GM12891 (cell line): ENCODE data around the gene CHML.
A peak's percentile ranks its signal among the peaks of the same experiment; 100 is the strongest.

Source experiments
- DNase-seq: peaks from one replicate; pipeline ENCODE4 v3.0.0; 2011; ENCODE audit warnings: low spot score; ENCODE audit not compliant: insufficient read length
- FAIRE-seq: peaks from 2 replicates; lab custom pipeline; 2011; peaks lifted over from hg19 to GRCh38; lab: Jason Lieb, UNC
- PAX5 ChIP-seq: IDR thresholded peaks from 2 replicates; pipeline ENCODE4 v1.6.1; 2011; ENCODE audit warnings: low read length, moderate library complexity, mild to moderate bottlenecking; ENCODE audit not compliant: insufficient read depth, severe bottlenecking
- POLR2A ChIP-seq: IDR thresholded peaks from 2 replicates; pipeline ENCODE4 v1.6.1; 2011; ENCODE audit warnings: low read depth, low read length, control low read depth
- POLR2AphosphoS5 ChIP-seq: IDR thresholded peaks from 2 replicates; pipeline ENCODE4 v1.6.1; 2011; ENCODE audit warnings: low read depth, low read length, control low read depth
- POU2F2 ChIP-seq: IDR thresholded peaks from 2 replicates; pipeline ENCODE4 v1.6.1; 2011; ENCODE audit warnings: low read depth, mild to moderate bottlenecking, control low read depth, low read length, moderate library complexity
- SPI1 ChIP-seq: IDR thresholded peaks from 2 replicates; pipeline ENCODE4 v1.6.1; 2011; ENCODE audit warnings: low read depth, low read length, control low read depth
- TAF1 ChIP-seq: IDR thresholded peaks from 2 replicates; pipeline ENCODE4 v1.6.1; 2011; ENCODE audit warnings: low read depth, low read length, control low read depth

Gene CHML

DNA sequence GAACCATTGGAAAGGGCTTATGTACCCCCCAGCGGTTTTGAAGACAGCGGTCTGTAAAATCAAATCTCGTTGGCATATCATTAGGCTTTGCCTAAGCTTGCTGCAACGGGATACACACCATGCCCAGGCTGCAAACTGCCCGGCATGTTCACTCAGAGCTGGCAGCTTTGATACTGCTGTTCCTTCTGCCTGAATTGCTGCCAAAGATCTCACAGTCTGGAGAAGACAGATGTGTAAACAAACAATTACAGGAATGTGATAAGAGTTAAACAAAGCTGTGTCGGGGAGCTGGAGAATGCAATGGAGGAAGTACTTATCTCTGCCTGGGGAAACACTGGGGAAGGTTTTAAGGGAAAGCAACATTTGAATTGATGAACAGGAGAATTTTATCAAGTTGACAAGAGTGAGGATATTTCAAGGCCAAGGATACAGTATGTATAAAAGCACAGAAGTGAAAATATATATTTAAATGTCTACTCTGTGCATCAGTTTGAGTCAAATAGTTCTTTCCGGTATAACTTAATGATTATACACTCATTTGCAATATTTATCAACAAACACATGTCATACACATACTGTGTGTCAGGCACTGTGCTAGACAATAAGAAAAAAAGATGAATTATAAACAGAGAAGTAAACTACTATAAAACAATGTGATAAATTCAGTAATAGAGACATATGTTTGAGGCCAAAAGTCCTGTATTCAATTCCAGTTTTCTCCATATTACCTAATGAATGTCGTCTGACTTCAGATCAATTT, 29.9 kb downstream of the CHML start:
- DNase-seq = no peak
- FAIRE-seq = no peak
- TF ChIP-seq POLR2A = no peak
- no peak for TF ChIP-seq TAF1
- TF ChIP-seq POU2F2 = no peak

DNA sequence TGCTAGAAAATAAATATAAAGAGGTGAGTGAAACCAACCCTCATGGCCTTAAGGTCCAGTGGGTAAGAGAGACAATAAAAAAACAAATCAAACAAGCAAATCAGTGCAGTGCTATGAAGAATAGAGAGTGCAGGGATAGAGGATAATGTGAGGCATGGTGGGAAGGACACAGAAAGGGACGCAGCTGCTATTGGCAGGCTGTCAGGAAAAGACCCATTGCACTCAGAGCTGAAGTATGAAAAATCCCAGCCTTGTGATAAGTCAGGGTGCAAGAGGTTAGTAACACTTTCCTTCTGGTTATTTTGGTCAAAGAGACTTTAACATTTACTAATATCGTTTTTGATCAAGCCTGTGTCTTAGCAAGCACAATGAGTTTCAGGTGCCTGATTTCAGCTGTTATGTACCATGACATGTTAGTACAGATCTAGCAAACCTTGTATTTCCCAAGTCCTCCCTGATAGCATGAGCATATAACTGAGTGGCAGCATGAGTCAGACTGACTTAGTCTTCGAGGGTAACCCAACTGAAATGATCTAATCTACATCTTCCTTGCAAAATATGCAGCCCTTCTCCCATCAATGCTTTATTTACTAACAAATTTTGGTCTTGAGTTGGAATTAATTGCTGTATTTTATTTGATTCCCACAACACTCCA, 31.7 kb downstream of the CHML start:
- no peak for FAIRE-seq
- no peak for DNase-seq
- TF ChIP-seq TAF1 (no peak), SPI1 (no peak), POLR2AphosphoS5 (no peak), POLR2A (no peak), POU2F2 (no peak), PAX5 (no peak)

DNA sequence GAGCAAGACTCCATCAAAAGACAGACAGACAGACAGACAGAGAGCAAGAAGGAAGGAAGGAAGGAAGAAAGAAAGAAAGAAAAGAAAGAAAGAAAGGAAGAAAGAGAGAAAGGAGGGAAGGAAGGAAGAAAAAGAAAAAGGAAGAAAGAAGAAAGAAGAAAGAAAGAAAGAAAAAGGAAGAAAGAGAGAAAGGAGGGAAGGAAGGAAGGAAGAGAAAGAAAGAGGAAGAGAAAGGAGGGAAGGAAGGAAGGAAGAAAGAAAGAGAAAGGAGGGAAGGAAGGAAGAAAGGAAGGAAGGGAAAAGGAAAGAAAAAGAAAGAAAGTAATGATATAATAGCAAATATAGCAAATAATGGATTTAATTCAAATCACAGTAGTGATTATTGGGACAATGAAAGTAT, 32.7 kb downstream of the CHML start:
- FAIRE-seq (no peak), DNase-seq (no peak)
- TF ChIP-seq POLR2A (no peak), POU2F2 (no peak), SPI1 (no peak), POLR2AphosphoS5 (no peak), PAX5 (no peak), TAF1 (no peak)

DNA sequence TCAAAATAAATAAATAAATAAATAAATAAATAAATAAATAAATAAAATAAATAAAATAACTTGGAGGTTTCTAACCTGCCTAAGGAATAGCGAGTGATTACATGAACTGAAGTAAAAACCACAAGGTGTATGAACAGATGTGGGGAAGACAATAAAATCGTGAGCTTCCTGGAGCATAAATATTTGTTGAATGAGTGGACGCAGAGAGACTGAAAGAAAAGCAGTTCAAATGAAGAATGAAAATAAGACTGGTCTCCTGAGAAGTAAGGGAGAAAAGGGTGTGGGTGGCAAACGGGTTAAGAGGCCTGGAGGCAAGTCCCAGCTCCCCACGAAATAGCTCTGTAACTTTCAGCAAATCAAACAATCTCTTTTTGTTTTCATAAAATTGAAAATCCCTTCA, 33.6 kb downstream of the CHML start:
- TF ChIP-seq POU2F2 (no peak), POLR2A (no peak)
- DNase-seq (no peak), FAIRE-seq (no peak)

DNA sequence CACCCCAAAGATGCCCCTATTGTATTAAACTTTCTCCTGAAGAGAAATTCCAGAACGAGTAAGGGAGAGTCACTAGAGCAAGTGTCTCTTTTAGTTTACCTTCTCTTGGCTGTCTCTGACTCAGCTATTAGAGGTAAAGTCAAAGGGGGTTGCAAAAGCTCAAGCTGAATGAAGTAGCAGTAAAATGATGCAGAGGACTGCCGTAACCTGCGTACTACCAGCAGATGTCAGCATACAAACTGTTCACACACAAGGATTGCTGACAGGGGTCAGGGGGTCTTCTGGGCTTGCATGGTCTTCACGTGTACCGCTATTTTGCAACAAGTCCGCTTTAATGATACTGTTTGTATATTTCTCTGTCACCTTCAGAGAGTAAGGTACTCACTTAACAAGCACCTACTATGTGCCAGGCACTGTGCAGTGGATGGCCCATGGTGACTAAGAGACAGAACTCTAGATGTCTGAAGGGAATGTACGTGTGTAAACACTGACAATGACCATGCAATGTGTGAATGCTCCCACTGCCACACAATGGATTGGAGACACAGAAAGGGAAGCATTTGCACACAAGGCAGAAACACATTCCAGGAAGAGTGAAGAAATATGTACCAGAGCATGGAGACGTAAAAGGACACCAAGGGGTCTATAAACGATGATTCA, 34.9 kb downstream of the CHML start:
- DNase-seq = no peak
- no peak for TF ChIP-seq PAX5
- TF ChIP-seq POLR2A = no peak
- TF ChIP-seq POU2F2 = no peak
- TF ChIP-seq TAF1 = no peak
- TF ChIP-seq POLR2AphosphoS5 = no peak
- no peak for TF ChIP-seq SPI1
- FAIRE-seq = peak; percentile 72

DNA sequence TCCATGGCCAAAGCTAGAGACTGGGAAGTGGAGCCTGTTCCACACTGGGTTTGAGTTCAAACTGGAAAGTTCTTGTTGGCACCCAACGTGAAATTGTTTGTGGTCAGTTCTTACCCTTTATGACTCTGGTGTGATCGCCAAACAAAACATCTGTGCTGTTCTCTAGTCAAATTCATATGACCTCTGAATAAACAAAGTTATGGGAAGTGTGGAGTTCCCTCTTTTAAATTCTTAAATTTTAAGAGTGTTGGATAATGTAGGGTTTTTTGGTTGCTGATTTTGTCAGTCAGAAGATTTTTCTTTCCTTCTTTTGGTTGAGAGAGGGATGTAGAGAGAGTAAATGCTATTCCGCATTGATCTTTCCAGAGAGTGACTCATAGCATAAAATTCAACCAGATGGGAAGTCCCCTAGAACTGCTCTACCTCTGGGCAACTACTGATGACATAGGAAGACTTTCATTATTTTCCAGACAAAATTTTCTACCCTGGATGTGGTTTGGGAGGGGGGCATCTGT, 36.4 kb downstream of the CHML start:
- FAIRE-seq = no peak
- TF ChIP-seq POLR2A (no peak), POU2F2 (no peak)
- DNase-seq = no peak

DNA sequence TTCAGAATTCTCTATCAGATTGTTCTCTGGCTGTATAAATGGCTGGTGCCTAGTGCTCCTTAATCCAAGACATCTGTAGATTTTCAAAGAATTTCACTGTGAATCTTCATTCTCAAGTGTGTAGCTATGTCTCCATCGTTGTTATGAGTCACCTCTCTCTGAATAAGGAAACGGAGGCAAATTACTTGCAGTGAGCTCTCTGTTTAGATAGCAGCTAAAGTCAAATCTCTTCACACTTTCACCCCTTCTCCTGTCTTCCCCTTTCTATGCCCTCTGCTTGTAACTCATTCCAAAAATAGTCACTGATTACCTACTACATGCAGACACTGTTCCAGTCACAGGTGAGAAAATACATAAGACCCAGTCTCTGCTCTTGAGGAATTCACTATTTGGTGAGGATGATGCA, 39.7 kb downstream of the CHML start:
- DNase-seq (no peak), FAIRE-seq (peak; percentile 89)
- TF ChIP-seq SPI1 (peak; percentile 61), POU2F2 (no peak)

DNA sequence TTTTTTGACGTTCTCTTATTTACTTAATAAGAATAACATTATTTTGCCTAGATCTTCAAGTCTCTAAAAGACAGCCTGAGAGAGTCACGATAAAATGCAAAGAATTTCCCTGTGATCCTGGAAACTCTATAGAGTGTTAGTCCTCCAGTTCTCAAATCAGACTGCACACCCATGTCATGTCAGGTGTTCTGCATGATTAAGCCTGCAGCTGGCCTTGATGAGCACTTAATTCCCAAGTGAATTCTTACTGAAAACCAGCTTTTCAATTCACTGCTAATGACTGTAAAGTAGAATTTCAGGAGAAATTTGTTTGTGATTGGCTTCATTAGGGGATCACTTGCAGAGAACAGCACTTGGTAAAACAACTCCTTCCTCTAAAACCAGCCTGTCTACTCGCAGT, 41.9 kb downstream of the CHML start:
- DNase-seq (no peak), FAIRE-seq (peak; percentile 43)
- peak; percentile 3 for TF ChIP-seq PAX5
- TF ChIP-seq SPI1 = no peak

DNA sequence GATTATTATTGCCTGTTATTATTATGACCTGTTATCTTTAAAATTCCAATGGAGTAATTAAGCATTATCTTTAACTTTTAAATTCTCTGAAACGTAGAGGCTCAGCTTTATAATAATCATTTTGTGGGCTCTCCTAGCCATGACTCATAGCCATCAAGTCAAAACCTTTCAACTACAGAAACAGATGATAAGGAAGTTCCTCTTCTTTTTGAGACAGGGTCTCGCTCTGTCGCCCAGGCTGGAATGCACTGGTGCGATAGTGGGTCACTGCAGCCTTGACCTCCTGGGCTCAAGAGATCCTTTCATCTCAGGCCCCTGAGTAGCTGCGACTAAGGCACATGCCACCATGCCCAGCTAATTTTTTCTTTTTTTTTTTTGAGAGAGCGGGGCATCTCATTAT, 43.5 kb downstream of the CHML start:
- FAIRE-seq = no peak
- TF ChIP-seq SPI1 = no peak
- no peak for TF ChIP-seq PAX5
- TF ChIP-seq POU2F2 = no peak
- TF ChIP-seq POLR2AphosphoS5 = no peak
- no peak for TF ChIP-seq POLR2A
- no peak for TF ChIP-seq TAF1
- no peak for DNase-seq

DNA sequence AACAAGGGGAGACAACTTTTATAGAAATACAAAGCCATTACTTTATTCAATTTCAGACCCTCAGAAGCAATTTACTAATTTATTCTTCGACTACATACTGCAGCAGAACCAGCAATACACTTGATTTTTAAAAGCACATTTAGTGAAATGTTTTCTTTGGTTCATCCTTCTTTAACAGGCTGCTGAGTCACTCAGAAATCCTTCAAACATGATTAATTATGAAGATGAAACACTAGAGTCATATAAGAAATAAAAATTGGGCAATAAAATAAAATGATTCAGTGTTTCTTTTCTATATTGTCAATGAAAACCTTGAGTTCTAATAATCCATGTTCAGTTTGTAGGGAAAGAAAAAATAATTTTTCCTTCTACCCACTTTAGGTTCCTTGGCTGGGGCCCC, 47.0 kb downstream of the CHML start:
- TF ChIP-seq POLR2AphosphoS5 = no peak
- no peak for TF ChIP-seq PAX5
- no peak for TF ChIP-seq POU2F2
- no peak for TF ChIP-seq TAF1
- no peak for TF ChIP-seq POLR2A
- no peak for TF ChIP-seq SPI1
- FAIRE-seq = no peak
- DNase-seq = no peak
